HepG2 (cell line): ENCODE results near the gene TP73. TPM values are rescaled to one million over a fixed set of nuclear protein-coding genes. Genes with fewer than 3 reads are reported as not detected.

Source experiments
- CBX1 ChIP-seq: IDR thresholded peaks from one replicate; pipeline ENCODE4 v1.6.1; 2016; ENCODE audit warnings: antibody characterized with exemption, low read depth
- CENPX ChIP-seq: sonication (generic); formaldehyde crosslinking; IDR thresholded peaks from 2 replicates; pipeline ENCODE4 v1.9.0; 2021; ENCODE audit warnings: mild to moderate bottlenecking, missing genetic modification reagents, moderate library complexity
- FOXA3 ChIP-seq: IDR thresholded peaks from 2 replicates; pipeline ENCODE4 v1.6.1; 2016; ENCODE audit warnings: missing genetic modification reagents, missing compliant biosample characterization
- HNRNPK ChIP-seq: fragments of 200-400 bp; formaldehyde crosslinking; IDR thresholded peaks from 2 replicates; pipeline ENCODE4 v1.6.1; 2018; ENCODE audit warnings: low read length, low read depth, moderate library complexity, mild to moderate bottlenecking; ENCODE audit not compliant: poor library complexity, severe bottlenecking
- JDP2 ChIP-seq: sonication (generic); formaldehyde crosslinking; IDR thresholded peaks from 2 replicates; pipeline ENCODE4 v1.8.1; 2022; ENCODE audit warnings: missing genetic modification reagents, borderline replicate concordance
- KLF11 ChIP-seq: IDR thresholded peaks from 2 replicates; pipeline ENCODE4 v1.6.1; 2016; ENCODE audit warnings: missing compliant biosample characterization
- MED13 ChIP-seq: sonication (generic); formaldehyde crosslinking; IDR thresholded peaks from 2 replicates; pipeline ENCODE4 v1.5.0; 2020; ENCODE audit warnings: missing genetic modification reagents
- NFRKB ChIP-seq: fragments of 450-650 bp; IDR thresholded peaks from 2 replicates; pipeline ENCODE4 v1.6.1; 2017
- NRL ChIP-seq: sonication (generic); formaldehyde crosslinking; IDR thresholded peaks from 2 replicates; pipeline ENCODE4 v1.5.0; 2020; ENCODE audit warnings: missing genetic modification reagents, mild to moderate bottlenecking, moderate library complexity, borderline replicate concordance
- PAWR ChIP-seq: sonication (generic); formaldehyde crosslinking; IDR thresholded peaks from 2 replicates; pipeline ENCODE4 v1.4.0; 2020; ENCODE audit warnings: missing genetic modification reagents, mild to moderate bottlenecking, borderline replicate concordance
- PITX1 ChIP-seq: sonication (generic); formaldehyde crosslinking; IDR thresholded peaks from 2 replicates; pipeline ENCODE4 v1.5.1; 2020; ENCODE audit warnings: mild to moderate bottlenecking, missing genetic modification reagents
- SALL2 ChIP-seq: sonication (generic); formaldehyde crosslinking; IDR thresholded peaks from 2 replicates; pipeline ENCODE4 v1.8.1; 2023; ENCODE audit warnings: mild to moderate bottlenecking, missing genetic modification reagents, inconsistent platforms
- SP4 ChIP-seq: sonication (generic); formaldehyde crosslinking; IDR thresholded peaks from 2 replicates; pipeline ENCODE4 v1.8.1; 2023; ENCODE audit warnings: mild to moderate bottlenecking, missing genetic modification reagents
- TBL1XR1 ChIP-seq: fragments of 150-350 bp; IDR thresholded peaks from 2 replicates; pipeline ENCODE4 v1.6.1; 2014; ENCODE audit warnings: borderline replicate concordance, low read length; ENCODE audit not compliant: partially characterized antibody
- TSC22D2 ChIP-seq: sonication (generic); formaldehyde crosslinking; IDR thresholded peaks from 2 replicates; pipeline ENCODE4 v1.5.1; 2020; ENCODE audit warnings: missing genetic modification reagents, mild to moderate bottlenecking, borderline replicate concordance
- ZNF17 ChIP-seq: sonication (generic); formaldehyde crosslinking; IDR thresholded peaks from 2 replicates; pipeline ENCODE4 v1.5.0; 2020; ENCODE audit warnings: mild to moderate bottlenecking, missing genetic modification reagents
- ZNF331 ChIP-seq: sonication (generic); formaldehyde crosslinking; IDR thresholded peaks from 2 replicates; pipeline ENCODE4 v1.4.0; 2020; ENCODE audit warnings: missing genetic modification reagents
- ZNF446 ChIP-seq: sonication (generic); formaldehyde crosslinking; IDR thresholded peaks from 2 replicates; pipeline ENCODE4 v1.5.0; 2020; ENCODE audit warnings: mild to moderate bottlenecking, missing genetic modification reagents
- ZNF512 ChIP-seq: sonication (generic); formaldehyde crosslinking; IDR thresholded peaks from 2 replicates; pipeline ENCODE4 v1.4.0; 2020; ENCODE audit warnings: mild to moderate bottlenecking, missing genetic modification reagents
- ZNF777 ChIP-seq: sonication (generic); formaldehyde crosslinking; IDR thresholded peaks from 2 replicates; pipeline ENCODE4 v1.4.0; 2020; ENCODE audit warnings: missing genetic modification reagents
- polyA plus RNA-seq, 8 experiments: library from polyadenylated mRNA; depleted of rRNA in 3 of 8; stranded (reverse) in 7 of 8; unstranded in 1 of 8; fragments of >200 nt; fragmentation: Illumina TruSeq in 4 of 8; extraction: Trizol in 4 of 8; gene quantifications; 2 replicates each; pipeline versions ENCODE4 v1.2.1 to v1.2.3, GENCODE V29; 2011 to 2016; ENCODE audit warnings: low read depth in 4 of 8, missing spikeins in 1 of 8, mixed read lengths in 1 of 8; ENCODE audit not compliant: insufficient read depth in 1 of 8
- total RNA-seq, 5 experiments: library from RNA; depleted of rRNA; stranded (reverse); fragments of >200 nt; fragmentation: Illumina TruSeq; extraction: Trizol; gene quantifications; 2 replicates each; pipeline ENCODE4 v1.2.3, GENCODE V29; 2016; ENCODE audit warnings: low read depth in 1 of 5
- TF ChIP-seq, protein P1 (sequence below): sonication (generic); formaldehyde crosslinking; IDR thresholded peaks from 2 replicates; pipeline ENCODE4 v1.5.1; 2020; ENCODE audit warnings: missing genetic modification reagents, mild to moderate bottlenecking, borderline replicate concordance
- TF ChIP-seq, protein P2 (sequence below): IDR thresholded peaks from 2 replicates; pipeline ENCODE4 v1.6.1; 2012; ENCODE audit warnings: low read length, improper control_type of control experiment

The TP73 gene
- total and polyA plus RNA-seq, 2 of the 13 experiments (the other 11 are each of a cell fraction or from before 2014, with no cell fraction given): 0.49 to 1.1 TPM

DNA sequence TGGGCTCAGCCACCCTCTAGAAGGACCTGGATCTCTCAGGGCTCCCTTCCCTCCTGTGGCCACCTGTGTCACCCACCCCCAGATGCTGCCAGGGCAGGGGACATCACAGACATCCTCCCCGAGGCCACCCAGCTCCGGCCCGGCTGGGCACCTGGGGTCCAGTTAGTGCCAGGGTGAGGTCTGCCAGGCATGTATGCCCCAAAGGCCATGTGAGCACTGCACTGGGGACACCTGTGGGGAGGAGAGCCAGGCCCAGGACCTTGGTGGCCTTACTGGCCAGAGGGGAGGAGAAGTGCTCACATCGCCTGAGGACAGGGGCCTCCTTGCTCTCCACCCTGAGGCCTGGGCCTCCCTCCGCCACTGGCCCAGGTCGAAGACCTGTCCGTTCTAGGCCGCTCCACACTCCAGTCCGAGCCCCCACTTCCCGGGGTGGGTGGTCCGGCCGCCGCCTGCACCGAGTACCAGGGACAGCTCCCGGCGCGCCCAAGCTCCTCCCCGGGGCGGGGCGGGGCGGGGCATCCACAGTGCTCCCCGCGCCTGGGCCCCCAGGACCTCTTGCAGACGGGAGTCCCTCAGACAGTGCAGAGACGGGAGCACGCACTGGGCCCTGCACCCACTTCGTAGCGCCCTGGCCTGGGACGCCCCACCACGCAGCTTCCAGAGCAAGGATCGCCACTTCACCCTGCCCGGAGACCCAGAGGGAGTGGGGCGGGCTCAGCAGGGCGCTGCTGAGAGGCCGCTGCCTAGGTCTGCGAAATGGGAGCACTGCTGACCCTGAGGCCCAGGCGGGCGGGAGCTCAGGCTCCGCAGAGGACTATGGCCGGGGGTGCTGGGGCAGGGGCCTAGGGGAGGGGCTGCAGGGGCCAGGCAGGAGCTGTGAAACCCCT, 65.6 kb downstream of the TP73 start (continued):
- TF ChIP-seq ZNF512 (CRISPR knock-in tag): no peak
- TF ChIP-seq TBL1XR1: no peak
- no peak for TF ChIP-seq FOXA3 (CRISPR knock-in tag)
- TF ChIP-seq JDP2 (CRISPR knock-in tag): no peak
- TF ChIP-seq SP4 (CRISPR knock-in tag): peak; percentile 70; the same call in 1 of the 2 replicates
- no peak; the same call in 1 of the 2 replicates for TF ChIP-seq ZNF446 (CRISPR knock-in tag)
- TF ChIP-seq PITX1 (CRISPR knock-in tag): no peak
- TF ChIP-seq CENPX (CRISPR knock-in tag): no peak
- TF ChIP-seq, protein P1, sequence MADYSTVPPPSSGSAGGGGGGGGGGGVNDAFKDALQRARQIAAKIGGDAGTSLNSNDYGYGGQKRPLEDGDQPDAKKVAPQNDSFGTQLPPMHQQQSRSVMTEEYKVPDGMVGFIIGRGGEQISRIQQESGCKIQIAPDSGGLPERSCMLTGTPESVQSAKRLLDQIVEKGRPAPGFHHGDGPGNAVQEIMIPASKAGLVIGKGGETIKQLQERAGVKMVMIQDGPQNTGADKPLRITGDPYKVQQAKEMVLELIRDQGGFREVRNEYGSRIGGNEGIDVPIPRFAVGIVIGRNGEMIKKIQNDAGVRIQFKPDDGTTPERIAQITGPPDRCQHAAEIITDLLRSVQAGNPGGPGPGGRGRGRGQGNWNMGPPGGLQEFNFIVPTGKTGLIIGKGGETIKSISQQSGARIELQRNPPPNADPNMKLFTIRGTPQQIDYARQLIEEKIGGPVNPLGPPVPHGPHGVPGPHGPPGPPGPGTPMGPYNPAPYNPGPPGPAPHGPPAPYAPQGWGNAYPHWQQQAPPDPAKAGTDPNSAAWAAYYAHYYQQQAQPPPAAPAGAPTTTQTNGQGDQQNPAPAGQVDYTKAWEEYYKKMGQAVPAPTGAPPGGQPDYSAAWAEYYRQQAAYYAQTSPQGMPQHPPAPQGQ (CRISPR knock-in tag): no peak
- no peak for TF ChIP-seq HNRNPK
- peak; percentile 28; the same call in 1 of the 2 replicates for TF ChIP-seq ZNF331
- TF ChIP-seq MED13 (CRISPR knock-in tag): no peak
- TF ChIP-seq, protein P2, sequence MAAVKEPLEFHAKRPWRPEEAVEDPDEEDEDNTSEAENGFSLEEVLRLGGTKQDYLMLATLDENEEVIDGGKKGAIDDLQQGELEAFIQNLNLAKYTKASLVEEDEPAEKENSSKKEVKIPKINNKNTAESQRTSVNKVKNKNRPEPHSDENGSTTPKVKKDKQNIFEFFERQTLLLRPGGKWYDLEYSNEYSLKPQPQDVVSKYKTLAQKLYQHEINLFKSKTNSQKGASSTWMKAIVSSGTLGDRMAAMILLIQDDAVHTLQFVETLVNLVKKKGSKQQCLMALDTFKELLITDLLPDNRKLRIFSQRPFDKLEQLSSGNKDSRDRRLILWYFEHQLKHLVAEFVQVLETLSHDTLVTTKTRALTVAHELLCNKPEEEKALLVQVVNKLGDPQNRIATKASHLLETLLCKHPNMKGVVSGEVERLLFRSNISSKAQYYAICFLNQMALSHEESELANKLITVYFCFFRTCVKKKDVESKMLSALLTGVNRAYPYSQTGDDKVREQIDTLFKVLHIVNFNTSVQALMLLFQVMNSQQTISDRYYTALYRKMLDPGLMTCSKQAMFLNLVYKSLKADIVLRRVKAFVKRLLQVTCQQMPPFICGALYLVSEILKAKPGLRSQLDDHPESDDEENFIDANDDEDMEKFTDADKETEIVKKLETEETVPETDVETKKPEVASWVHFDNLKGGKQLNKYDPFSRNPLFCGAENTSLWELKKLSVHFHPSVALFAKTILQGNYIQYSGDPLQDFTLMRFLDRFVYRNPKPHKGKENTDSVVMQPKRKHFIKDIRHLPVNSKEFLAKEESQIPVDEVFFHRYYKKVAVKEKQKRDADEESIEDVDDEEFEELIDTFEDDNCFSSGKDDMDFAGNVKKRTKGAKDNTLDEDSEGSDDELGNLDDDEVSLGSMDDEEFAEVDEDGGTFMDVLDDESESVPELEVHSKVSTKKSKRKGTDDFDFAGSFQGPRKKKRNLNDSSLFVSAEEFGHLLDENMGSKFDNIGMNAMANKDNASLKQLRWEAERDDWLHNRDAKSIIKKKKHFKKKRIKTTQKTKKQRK: no peak
- TF ChIP-seq KLF11 (CRISPR knock-in tag): 0 out of 2 replicates have a peak, but pooled peaks have one; percentile 63
- no peak for TF ChIP-seq PAWR (CRISPR knock-in tag)
- TF ChIP-seq SALL2 (CRISPR knock-in tag): no peak
- TF ChIP-seq CBX1: no peak
- TF ChIP-seq ZNF17 (CRISPR knock-in tag): no peak
- no peak for TF ChIP-seq NFRKB
- TF ChIP-seq NRL (CRISPR knock-in tag): 0 out of 2 replicates have a peak, but pooled peaks have one; percentile 21
- no peak for TF ChIP-seq ZNF777 (CRISPR knock-in tag)
- TF ChIP-seq TSC22D2: 0 out of 2 replicates have a peak, but pooled peaks have one; percentile 80
